ENCODE results near the gene STAC.

DNA sequence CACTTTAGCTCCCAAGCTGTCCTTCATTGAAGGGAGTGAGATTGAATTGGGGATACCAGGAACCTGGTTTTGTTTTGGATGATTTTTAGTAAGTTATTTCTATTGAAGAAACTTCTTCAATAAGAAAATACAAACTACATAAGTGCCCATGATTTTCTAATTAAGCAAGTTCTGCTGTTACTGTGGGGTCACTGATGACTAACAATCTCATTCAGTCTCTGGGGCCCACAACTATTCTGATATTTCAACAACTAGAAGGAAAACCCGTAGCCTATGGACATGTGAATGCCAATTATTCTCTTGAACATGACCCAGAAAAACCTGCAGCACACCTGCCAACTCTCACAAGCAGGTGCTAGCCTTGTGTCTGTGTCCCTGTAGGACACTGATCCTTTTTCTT lies 199.4 kb downstream of the STAC start:
- TF ChIP-seq, protein P1, sequence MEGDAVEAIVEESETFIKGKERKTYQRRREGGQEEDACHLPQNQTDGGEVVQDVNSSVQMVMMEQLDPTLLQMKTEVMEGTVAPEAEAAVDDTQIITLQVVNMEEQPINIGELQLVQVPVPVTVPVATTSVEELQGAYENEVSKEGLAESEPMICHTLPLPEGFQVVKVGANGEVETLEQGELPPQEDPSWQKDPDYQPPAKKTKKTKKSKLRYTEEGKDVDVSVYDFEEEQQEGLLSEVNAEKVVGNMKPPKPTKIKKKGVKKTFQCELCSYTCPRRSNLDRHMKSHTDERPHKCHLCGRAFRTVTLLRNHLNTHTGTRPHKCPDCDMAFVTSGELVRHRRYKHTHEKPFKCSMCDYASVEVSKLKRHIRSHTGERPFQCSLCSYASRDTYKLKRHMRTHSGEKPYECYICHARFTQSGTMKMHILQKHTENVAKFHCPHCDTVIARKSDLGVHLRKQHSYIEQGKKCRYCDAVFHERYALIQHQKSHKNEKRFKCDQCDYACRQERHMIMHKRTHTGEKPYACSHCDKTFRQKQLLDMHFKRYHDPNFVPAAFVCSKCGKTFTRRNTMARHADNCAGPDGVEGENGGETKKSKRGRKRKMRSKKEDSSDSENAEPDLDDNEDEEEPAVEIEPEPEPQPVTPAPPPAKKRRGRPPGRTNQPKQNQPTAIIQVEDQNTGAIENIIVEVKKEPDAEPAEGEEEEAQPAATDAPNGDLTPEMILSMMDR (IDR thresholded peaks at IDR 0.05; ENCODE audit: low read depth, low read length, poor library complexity, severe bottlenecking): no peak
- no peak for TF ChIP-seq EZH2phosphoT487 (IDR thresholded peaks at IDR 0.05; ENCODE audit: borderline replicate concordance, low read length)

Data from DOHH2 (cell line).